ENCODE results near the gene INAFM1.

DNA sequence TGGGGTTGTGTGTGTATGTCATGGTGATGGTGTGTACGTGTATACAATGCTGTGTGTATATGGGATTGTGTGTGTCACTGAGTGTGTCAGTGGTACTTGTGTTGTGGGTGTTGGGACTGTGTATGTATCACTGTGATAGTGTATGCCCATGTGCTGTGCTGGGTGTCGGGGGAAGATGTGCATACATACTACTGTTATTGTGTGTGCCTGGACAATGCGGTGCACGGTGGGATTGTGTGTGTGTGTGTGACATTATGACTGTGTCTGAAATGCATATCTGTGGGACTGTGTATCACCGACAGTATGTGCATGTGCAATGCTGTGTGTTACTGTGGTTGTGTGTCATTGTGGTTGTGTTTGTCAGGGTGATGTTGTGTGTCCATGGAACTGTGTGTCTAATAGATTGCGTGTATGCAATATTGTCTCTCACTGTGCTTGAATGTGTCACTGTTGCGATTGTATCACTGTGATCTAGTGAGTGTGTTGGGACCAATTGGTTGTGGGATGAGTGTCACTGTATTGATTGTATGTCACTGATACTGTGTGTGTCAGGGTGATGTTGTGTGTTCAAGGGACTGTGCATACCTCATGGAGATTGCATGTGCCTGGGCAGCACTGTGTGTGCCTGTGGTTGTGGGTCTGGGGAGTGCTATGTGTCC, 32.6 kb upstream of the INAFM1 start:
- TF ChIP-seq POLR2A (IDR thresholded peaks at IDR 0.05) = no peak
- TF ChIP-seq, protein P1, sequence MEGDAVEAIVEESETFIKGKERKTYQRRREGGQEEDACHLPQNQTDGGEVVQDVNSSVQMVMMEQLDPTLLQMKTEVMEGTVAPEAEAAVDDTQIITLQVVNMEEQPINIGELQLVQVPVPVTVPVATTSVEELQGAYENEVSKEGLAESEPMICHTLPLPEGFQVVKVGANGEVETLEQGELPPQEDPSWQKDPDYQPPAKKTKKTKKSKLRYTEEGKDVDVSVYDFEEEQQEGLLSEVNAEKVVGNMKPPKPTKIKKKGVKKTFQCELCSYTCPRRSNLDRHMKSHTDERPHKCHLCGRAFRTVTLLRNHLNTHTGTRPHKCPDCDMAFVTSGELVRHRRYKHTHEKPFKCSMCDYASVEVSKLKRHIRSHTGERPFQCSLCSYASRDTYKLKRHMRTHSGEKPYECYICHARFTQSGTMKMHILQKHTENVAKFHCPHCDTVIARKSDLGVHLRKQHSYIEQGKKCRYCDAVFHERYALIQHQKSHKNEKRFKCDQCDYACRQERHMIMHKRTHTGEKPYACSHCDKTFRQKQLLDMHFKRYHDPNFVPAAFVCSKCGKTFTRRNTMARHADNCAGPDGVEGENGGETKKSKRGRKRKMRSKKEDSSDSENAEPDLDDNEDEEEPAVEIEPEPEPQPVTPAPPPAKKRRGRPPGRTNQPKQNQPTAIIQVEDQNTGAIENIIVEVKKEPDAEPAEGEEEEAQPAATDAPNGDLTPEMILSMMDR (IDR thresholded peaks at IDR 0.05 in 8 of 11, conservative IDR thresholded peaks at IDR 0.05 in 3 of 11) = no peak

All from spleen (tissue), 7 donors.